ENCODE measurements around the gene ARID1B.

DNA sequence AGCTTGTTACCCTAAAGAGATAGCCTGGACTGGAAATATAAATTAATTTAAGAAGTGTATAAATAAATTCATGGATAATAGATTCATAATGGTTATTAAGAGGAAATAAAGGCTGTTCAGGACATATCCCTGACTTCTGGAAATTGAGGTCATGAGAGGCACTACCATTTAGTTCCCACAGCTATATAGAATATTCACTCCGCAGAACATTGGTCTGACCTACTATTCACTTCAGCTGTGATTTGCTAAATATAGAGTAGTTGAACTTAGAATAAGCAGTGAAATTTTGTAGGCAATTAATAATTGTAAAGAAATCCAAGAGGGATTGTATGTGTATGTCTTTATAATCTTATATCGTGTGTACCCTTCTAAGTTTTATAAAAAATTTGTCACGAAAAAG is 112.8 kb downstream of the ARID1B start:
- TF ChIP-seq, protein P1, sequence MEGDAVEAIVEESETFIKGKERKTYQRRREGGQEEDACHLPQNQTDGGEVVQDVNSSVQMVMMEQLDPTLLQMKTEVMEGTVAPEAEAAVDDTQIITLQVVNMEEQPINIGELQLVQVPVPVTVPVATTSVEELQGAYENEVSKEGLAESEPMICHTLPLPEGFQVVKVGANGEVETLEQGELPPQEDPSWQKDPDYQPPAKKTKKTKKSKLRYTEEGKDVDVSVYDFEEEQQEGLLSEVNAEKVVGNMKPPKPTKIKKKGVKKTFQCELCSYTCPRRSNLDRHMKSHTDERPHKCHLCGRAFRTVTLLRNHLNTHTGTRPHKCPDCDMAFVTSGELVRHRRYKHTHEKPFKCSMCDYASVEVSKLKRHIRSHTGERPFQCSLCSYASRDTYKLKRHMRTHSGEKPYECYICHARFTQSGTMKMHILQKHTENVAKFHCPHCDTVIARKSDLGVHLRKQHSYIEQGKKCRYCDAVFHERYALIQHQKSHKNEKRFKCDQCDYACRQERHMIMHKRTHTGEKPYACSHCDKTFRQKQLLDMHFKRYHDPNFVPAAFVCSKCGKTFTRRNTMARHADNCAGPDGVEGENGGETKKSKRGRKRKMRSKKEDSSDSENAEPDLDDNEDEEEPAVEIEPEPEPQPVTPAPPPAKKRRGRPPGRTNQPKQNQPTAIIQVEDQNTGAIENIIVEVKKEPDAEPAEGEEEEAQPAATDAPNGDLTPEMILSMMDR (IDR thresholded peaks at IDR 0.05): no peak
- TF ChIP-seq POLR2A (IDR thresholded peaks at IDR 0.05): no peak
